NCI-H2081 treated with DMSO at 0.1 percent for 48 hours (cell line): ENCODE measurements around the gene CLEC2L.

Source experiments
- DNase-seq: peaks from one replicate; lab custom pipeline; 2025; lab: John Stamatoyannopoulos, UW

Gene CLEC2L

GRCh38 chr7:139575338-139575680, 51.8 kb downstream of the CLEC2L start:
- no peak for DNase-seq

- DNase-seq: no peak
Measured at GRCh38 chr7:139576179-139576973, 52.9 kb downstream of the CLEC2L start.

GRCh38 chr7:139580435-139580834, 57.0 kb downstream of the CLEC2L start:
- no peak for DNase-seq

GRCh38 chr7:139582130-139582650, 58.7 kb downstream of the CLEC2L start:
- no peak for DNase-seq

- DNase-seq: no peak
Measured at GRCh38 chr7:139582671-139583155, 59.2 kb downstream of the CLEC2L start.

- DNase-seq: no peak
Measured at GRCh38 chr7:139583826-139584553, 60.5 kb downstream of the CLEC2L start.

- DNase-seq: no peak
Measured at GRCh38 chr7:139585042-139585441, 61.6 kb downstream of the CLEC2L start.

GRCh38 chr7:139586286-139586685, 62.8 kb downstream of the CLEC2L start:
- no peak for DNase-seq

GRCh38 chr7:139587535-139587934, 64.0 kb downstream of the CLEC2L start:
- no peak for DNase-seq

- no peak for DNase-seq
Measured at GRCh38 chr7:139588632-139589031, 65.1 kb downstream of the CLEC2L start.

GRCh38 chr7:139589474-139589873, 66.0 kb downstream of the CLEC2L start:
- no peak for DNase-seq

GRCh38 chr7:139591550-139592195, 68.2 kb downstream of the CLEC2L start:
- no peak for DNase-seq

- DNase-seq: no peak
Measured at GRCh38 chr7:139592801-139593461, 69.4 kb downstream of the CLEC2L start.

GRCh38 chr7:139594090-139594489, 70.6 kb downstream of the CLEC2L start:
- no peak for DNase-seq
